A673 (cell line): ENCODE results near the gene CLSTN2.

Source experiments
- CTCF ChIP-seq: fragments of 300-800, 200-600 bp; sonication (generic); conservative IDR thresholded peaks from 2 replicates; pipeline ENCODE4 v1.5.1; 2017; ENCODE audit warnings: low read depth, mild to moderate bottlenecking, antibody characterized with exemption, low read length, moderate library complexity, mixed read lengths
- EZH2 ChIP-seq: fragments of 200-600 bp; sonication (generic); IDR thresholded peaks from 2 replicates; pipeline ENCODE4 v1.6.1; 2017; ENCODE audit warnings: borderline replicate concordance, low read depth, mild to moderate bottlenecking, mixed read lengths, antibody characterized with exemption, low read length; ENCODE audit not compliant: poor library complexity, severe bottlenecking

GRCh38 chr3:140497331-140497730, 562.3 kb downstream of the CLSTN2 start:
- no peak for TF ChIP-seq CTCF
- no peak for TF ChIP-seq EZH2
